GM10248 (cell line): ENCODE results near the gene KIRREL3.

Source experiments
- CTCF ChIA-PET: fragments of 300-600 bp; sonication (Branson Sonifier 250); formaldehyde crosslinking; extraction: SDS; loops from one replicate; lab custom pipeline; 2021; ENCODE audit warnings: antibody characterized with exemption; lab: Yijun Ruan, JAX
- POLR2A ChIA-PET: fragments of 350-650 bp; sonication (Branson Sonifier 250); formaldehyde crosslinking; extraction: SDS; loops from one replicate; lab custom pipeline; 2020; ENCODE audit warnings: antibody characterized with exemption; lab: Yijun Ruan, JAX
- DNase-seq: peaks from one replicate; pipeline ENCODE4 v3.0.0; 2012; ENCODE audit errors: extremely low spot score
- TF ChIP-seq, protein P1 (sequence below): IDR thresholded peaks from 2 replicates; pipeline ENCODE4 v1.5.1; 2012; ENCODE audit warnings: mild to moderate bottlenecking, low read depth; ENCODE audit errors: extremely low read depth, missing control alignments, control extremely low read depth

KIRREL3 gene

DNA sequence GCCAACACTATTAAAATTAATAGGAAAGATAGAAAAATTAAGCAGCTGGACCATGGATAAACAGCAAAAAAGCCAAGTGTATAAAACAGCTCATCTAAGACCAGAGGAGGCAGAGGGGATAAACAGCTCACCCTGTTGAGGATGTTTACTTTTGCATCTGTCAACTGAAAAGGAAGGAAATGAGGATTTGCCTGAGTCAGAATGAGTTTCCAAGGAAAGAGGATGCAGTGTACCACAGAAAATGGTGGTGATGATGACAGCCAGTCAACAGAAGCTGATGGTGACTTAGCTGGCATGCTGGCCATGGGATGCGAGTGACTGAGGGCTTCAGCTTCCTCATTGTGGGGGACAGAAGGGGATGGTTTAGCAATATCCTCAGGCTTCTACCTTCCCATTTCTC lies 183.5 kb downstream of the KIRREL3 start:
- ChIA-PET CTCF (interaction anchor here (1.3 kb wide), 2 partner anchors 11 to 173 kb away, joined by 3 to 4 read pairs; no protein-coding TSS in a partner anchor), POLR2A (no interaction called here)
- no peak for DNase-seq
- TF ChIP-seq, protein P1, sequence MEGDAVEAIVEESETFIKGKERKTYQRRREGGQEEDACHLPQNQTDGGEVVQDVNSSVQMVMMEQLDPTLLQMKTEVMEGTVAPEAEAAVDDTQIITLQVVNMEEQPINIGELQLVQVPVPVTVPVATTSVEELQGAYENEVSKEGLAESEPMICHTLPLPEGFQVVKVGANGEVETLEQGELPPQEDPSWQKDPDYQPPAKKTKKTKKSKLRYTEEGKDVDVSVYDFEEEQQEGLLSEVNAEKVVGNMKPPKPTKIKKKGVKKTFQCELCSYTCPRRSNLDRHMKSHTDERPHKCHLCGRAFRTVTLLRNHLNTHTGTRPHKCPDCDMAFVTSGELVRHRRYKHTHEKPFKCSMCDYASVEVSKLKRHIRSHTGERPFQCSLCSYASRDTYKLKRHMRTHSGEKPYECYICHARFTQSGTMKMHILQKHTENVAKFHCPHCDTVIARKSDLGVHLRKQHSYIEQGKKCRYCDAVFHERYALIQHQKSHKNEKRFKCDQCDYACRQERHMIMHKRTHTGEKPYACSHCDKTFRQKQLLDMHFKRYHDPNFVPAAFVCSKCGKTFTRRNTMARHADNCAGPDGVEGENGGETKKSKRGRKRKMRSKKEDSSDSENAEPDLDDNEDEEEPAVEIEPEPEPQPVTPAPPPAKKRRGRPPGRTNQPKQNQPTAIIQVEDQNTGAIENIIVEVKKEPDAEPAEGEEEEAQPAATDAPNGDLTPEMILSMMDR = no peak

DNA sequence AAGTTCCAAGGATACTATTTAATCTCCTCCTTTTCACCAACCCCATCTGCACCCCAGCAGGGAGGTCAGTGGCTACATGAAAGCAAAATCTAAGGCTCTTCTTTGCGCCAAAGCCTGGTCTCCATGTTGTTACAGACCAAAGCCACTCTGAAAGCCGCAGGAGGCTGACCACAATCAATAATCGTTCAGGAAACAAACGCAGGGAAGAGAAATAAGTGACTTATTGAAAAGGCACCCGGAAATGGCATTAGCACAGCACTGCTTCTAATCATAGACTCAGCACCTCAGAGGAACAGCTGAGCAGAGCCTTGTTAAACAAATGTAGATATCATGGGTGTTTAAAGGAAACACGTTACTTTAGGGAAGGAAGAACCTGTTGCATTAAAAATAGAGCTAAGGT lies 183.9 kb downstream of the KIRREL3 start:
- TF ChIP-seq, protein P1 = no peak
- POLR2A ChIA-PET = no interaction called here
- no peak for DNase-seq
- CTCF ChIA-PET = interaction anchor here (1.3 kb wide), 1 partner anchor 11 kb away, joined by 3 read pairs; no protein-coding TSS in a partner anchor

DNA sequence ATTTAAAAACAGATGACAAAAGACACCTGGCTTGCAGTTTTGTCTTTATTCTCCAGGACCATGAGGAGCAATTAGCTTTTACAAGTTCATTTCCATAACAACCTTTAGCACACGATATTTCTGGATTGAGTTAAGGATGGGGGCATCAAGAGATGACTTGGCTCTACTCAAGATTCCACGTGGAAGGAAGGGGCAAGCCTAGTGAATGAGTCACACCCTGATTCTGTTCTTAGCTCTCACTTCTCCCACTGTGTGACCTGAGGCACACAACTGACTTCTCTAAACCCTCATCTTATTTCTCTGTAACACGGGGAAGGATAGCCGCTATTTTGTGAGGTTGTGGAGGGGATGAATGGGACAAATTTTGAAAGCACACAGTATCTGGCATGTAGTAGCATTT lies 185.5 kb downstream of the KIRREL3 start:
- DNase-seq = no peak
- POLR2A ChIA-PET = no interaction called here
- TF ChIP-seq, protein P1 = no peak
- CTCF ChIA-PET = no interaction called here

DNA sequence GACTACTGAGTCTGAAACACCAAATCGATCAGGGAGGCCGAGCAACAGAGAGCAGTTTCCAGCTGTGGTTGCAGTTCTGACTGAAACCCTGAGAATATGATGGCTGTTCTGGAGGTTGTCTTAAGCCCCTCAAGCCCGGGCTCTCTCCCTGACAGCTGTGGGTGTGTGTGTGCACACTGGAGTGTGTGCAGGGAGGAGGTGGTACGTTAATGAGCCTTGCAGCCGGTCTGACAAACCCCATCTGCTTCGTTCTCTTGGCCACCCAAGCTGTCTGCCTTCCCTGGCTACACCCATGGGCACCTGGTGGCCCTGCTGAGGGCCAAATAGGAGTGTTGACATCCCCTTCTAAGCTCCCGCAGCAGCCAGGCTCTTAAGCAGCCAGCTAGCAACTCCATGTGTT lies 189.8 kb downstream of the KIRREL3 start:
- ChIA-PET CTCF (interaction anchor here (0.9 to 1.6 kb wide), 4 partner anchors 10 to 14 kb away, joined by 3 to 5 read pairs (median 4); no protein-coding TSS in a partner anchor), POLR2A (no interaction called here)
- TF ChIP-seq, protein P1 = no peak
- DNase-seq = no peak

DNA sequence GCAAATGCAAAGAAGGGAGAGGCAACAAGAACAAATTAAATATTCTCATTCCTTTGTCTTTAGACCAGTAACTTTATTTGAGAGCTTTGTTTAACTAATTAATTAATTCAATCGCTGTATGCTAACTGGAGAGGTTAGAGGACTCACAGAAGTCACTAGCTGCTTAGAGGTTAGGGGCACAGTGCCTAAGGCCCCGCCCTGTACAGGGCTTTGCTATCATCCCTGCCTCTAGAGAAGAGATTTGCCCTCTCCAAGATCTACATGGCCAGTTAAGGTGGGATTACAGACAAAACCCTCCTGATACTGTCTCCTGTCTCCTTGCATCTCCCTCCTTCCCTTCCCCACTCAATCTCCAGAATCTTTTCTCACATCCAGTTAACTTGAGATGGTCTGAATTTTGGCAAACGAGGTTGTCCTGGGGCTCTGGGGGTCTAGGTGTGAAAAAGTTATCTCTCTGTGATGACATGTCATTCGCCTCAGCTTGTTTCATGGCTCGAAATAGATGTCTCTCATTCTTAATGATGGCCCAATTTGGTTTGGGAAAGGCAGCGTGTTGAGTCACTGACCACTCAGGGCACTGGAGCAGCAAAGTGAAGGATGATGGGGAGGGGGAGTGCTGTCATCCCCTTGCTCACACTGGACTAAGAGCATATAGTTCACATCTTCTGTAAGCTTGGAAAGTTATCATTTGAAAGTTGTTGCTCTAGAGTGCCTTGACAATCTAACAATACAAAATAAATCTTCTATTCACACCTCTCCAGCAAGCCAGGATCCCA lies 190.9 kb downstream of the KIRREL3 start:
- DNase-seq = no peak
- ChIA-PET CTCF (interaction anchor here (1.3 to 1.6 kb wide), 2 partner anchors 9 to 13 kb away, joined by 4 read pairs; no protein-coding TSS in a partner anchor), POLR2A (no interaction called here)
- TF ChIP-seq, protein P1 = no peak

DNA sequence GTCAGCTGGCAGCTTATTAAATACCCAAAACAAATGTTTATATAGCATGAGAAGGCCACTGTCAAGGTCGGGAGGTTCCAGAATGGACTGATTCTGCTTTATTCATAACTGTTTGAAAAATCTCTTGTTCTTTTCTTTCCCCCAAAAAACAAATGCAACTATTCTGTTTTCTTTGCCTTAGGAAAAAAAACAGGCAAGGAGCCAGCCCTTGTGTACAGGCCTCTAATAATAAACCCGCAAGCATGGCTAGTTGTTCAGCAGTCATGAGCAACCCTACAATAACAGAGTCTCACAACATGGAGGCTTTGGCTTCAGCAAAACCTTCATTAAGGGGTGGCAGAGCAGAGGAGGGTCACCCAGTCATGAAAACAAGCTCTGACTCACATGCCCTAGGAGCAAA lies 191.7 kb downstream of the KIRREL3 start:
- POLR2A ChIA-PET = no interaction called here
- DNase-seq = no peak
- TF ChIP-seq, protein P1 = no peak
- CTCF ChIA-PET = no interaction called here
